HepG2 (cell line): Measurements from ENCODE around the gene JADE2. TPM values are rescaled to one million over a fixed set of nuclear protein-coding genes. Genes with fewer than 3 reads are reported as not detected.

ENCODE experiments used
- MEF2D ChIP-seq: sonication (generic); formaldehyde crosslinking; IDR thresholded peaks from 2 replicates; pipeline ENCODE4 v1.5.1; 2020; ENCODE audit warnings: mild to moderate bottlenecking, missing genetic modification reagents
- POGK ChIP-seq: sonication (generic); formaldehyde crosslinking; conservative IDR thresholded peaks from 2 replicates; pipeline ENCODE4 v1.8.0; 2022; ENCODE audit warnings: mild to moderate bottlenecking, moderate library complexity, missing genetic modification reagents
- RBAK ChIP-seq: sonication (generic); formaldehyde crosslinking; IDR thresholded peaks from 2 replicates; pipeline ENCODE4 v1.5.1; 2020; ENCODE audit warnings: mild to moderate bottlenecking, missing genetic modification reagents
- SALL1 ChIP-seq: sonication (generic); formaldehyde crosslinking; IDR thresholded peaks from 2 replicates; pipeline ENCODE4 v1.8.0; 2022; ENCODE audit warnings: mild to moderate bottlenecking, missing genetic modification reagents
- SRSF9 ChIP-seq: fragments of 200-400 bp; formaldehyde crosslinking; IDR thresholded peaks from 2 replicates; pipeline ENCODE4 v1.6.1; 2018; ENCODE audit warnings: borderline replicate concordance, mild to moderate bottlenecking, low read depth, low read length; ENCODE audit not compliant: insufficient read depth, poor library complexity, severe bottlenecking
- ZNF138 ChIP-seq: sonication (generic); formaldehyde crosslinking; IDR thresholded peaks from 2 replicates; pipeline ENCODE4 v1.5.0; 2020; ENCODE audit warnings: mild to moderate bottlenecking, low read depth, missing genetic modification reagents
- ZNF3 ChIP-seq: IDR thresholded peaks from 2 replicates; pipeline ENCODE4 v1.7.0; 2017; ENCODE audit warnings: inconsistent platforms
- ZNF326 ChIP-seq: sonication (generic); formaldehyde crosslinking; IDR thresholded peaks from 2 replicates; pipeline ENCODE4 v1.4.0; 2020; ENCODE audit warnings: missing genetic modification reagents, borderline replicate concordance
- ZNF331 ChIP-seq: sonication (generic); formaldehyde crosslinking; IDR thresholded peaks from 2 replicates; pipeline ENCODE4 v1.4.0; 2020; ENCODE audit warnings: missing genetic modification reagents
- ZNF761 ChIP-seq: sonication (generic); formaldehyde crosslinking; conservative IDR thresholded peaks from 2 replicates; pipeline ENCODE4 v1.4.0; 2020; ENCODE audit warnings: mild to moderate bottlenecking, missing genetic modification reagents
- ZSCAN12 ChIP-seq: sonication (generic); formaldehyde crosslinking; IDR thresholded peaks from 2 replicates; pipeline ENCODE4 v1.9.0; 2021; ENCODE audit warnings: mild to moderate bottlenecking, missing genetic modification reagents
- ZSCAN30 ChIP-seq: sonication (generic); formaldehyde crosslinking; IDR thresholded peaks from 2 replicates; pipeline ENCODE4 v1.5.0; 2020; ENCODE audit warnings: mild to moderate bottlenecking, missing genetic modification reagents
- ZSCAN9 ChIP-seq: IDR thresholded peaks from 2 replicates; pipeline ENCODE4 v1.6.1; 2016; ENCODE audit warnings: borderline replicate concordance
- polyA plus RNA-seq, 8 experiments: library from polyadenylated mRNA; depleted of rRNA in 3 of 8; stranded (reverse) in 7 of 8; unstranded in 1 of 8; fragments of >200 nt; fragmentation: Illumina TruSeq in 4 of 8; extraction: Trizol in 4 of 8; gene quantifications; 2 replicates each; pipeline versions ENCODE4 v1.2.1 to v1.2.3, GENCODE V29; 2011 to 2016; ENCODE audit warnings: low read depth in 4 of 8, missing spikeins in 1 of 8, mixed read lengths in 1 of 8; ENCODE audit not compliant: insufficient read depth in 1 of 8
- total RNA-seq, 5 experiments: library from RNA; depleted of rRNA; stranded (reverse); fragments of >200 nt; fragmentation: Illumina TruSeq; extraction: Trizol; gene quantifications; 2 replicates each; pipeline ENCODE4 v1.2.3, GENCODE V29; 2016; ENCODE audit warnings: low read depth in 1 of 5
- TF ChIP-seq, protein P1 (sequence below): sonication (generic); formaldehyde crosslinking; IDR thresholded peaks from 2 replicates; pipeline ENCODE4 v1.4.0; 2020; ENCODE audit warnings: missing genetic modification reagents, borderline replicate concordance
- TF ChIP-seq, protein P2 (sequence below): sonication (generic); formaldehyde crosslinking; IDR thresholded peaks from 2 replicates; pipeline ENCODE4 v1.4.0; 2020; ENCODE audit warnings: mild to moderate bottlenecking, missing genetic modification reagents
- TF ChIP-seq, protein P3 (sequence below): sonication (generic); formaldehyde crosslinking; IDR thresholded peaks from 2 replicates; pipeline ENCODE4 v1.9.0; 2022; ENCODE audit warnings: missing genetic modification reagents, mild to moderate bottlenecking, borderline replicate concordance

Gene JADE2
- total and polyA plus RNA-seq, 2 of the 13 experiments (the other 11 are each of a cell fraction or from before 2014, with no cell fraction given), result 7.5 to 15.1 TPM

- TF ChIP-seq SRSF9, result no peak
- no peak for TF ChIP-seq MEF2D (CRISPR knock-in tag)
- TF ChIP-seq POGK, result 0 out of 2 replicates have a peak, but pooled peaks have one; percentile 56
- TF ChIP-seq, protein P1, sequence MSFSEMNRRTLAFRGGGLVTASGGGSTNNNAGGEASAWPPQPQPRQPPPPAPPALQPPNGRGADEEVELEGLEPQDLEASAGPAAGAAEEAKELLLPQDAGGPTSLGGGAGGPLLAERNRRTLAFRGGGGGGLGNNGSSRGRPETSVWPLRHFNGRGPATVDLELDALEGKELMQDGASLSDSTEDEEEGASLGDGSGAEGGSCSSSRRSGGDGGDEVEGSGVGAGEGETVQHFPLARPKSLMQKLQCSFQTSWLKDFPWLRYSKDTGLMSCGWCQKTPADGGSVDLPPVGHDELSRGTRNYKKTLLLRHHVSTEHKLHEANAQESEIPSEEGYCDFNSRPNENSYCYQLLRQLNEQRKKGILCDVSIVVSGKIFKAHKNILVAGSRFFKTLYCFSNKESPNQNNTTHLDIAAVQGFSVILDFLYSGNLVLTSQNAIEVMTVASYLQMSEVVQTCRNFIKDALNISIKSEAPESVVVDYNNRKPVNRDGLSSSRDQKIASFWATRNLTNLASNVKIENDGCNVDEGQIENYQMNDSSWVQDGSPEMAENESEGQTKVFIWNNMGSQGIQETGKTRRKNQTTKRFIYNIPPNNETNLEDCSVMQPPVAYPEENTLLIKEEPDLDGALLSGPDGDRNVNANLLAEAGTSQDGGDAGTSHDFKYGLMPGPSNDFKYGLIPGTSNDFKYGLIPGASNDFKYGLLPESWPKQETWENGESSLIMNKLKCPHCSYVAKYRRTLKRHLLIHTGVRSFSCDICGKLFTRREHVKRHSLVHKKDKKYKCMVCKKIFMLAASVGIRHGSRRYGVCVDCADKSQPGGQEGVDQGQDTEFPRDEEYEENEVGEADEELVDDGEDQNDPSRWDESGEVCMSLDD (CRISPR knock-in tag), result no peak
- TF ChIP-seq ZNF138, result no peak
- TF ChIP-seq ZNF331, result no peak
- no peak for TF ChIP-seq ZNF3
- TF ChIP-seq ZNF761 (CRISPR knock-in tag), result no peak
- no peak for TF ChIP-seq ZSCAN30
- TF ChIP-seq, protein P2, sequence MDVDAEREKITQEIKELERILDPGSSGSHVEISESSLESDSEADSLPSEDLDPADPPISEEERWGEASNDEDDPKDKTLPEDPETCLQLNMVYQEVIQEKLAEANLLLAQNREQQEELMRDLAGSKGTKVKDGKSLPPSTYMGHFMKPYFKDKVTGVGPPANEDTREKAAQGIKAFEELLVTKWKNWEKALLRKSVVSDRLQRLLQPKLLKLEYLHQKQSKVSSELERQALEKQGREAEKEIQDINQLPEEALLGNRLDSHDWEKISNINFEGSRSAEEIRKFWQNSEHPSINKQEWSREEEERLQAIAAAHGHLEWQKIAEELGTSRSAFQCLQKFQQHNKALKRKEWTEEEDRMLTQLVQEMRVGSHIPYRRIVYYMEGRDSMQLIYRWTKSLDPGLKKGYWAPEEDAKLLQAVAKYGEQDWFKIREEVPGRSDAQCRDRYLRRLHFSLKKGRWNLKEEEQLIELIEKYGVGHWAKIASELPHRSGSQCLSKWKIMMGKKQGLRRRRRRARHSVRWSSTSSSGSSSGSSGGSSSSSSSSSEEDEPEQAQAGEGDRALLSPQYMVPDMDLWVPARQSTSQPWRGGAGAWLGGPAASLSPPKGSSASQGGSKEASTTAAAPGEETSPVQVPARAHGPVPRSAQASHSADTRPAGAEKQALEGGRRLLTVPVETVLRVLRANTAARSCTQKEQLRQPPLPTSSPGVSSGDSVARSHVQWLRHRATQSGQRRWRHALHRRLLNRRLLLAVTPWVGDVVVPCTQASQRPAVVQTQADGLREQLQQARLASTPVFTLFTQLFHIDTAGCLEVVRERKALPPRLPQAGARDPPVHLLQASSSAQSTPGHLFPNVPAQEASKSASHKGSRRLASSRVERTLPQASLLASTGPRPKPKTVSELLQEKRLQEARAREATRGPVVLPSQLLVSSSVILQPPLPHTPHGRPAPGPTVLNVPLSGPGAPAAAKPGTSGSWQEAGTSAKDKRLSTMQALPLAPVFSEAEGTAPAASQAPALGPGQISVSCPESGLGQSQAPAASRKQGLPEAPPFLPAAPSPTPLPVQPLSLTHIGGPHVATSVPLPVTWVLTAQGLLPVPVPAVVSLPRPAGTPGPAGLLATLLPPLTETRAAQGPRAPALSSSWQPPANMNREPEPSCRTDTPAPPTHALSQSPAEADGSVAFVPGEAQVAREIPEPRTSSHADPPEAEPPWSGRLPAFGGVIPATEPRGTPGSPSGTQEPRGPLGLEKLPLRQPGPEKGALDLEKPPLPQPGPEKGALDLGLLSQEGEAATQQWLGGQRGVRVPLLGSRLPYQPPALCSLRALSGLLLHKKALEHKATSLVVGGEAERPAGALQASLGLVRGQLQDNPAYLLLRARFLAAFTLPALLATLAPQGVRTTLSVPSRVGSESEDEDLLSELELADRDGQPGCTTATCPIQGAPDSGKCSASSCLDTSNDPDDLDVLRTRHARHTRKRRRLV (CRISPR knock-in tag), result no peak
- peak; percentile 58 for TF ChIP-seq SALL1 (CRISPR knock-in tag)
- TF ChIP-seq, protein P3, sequence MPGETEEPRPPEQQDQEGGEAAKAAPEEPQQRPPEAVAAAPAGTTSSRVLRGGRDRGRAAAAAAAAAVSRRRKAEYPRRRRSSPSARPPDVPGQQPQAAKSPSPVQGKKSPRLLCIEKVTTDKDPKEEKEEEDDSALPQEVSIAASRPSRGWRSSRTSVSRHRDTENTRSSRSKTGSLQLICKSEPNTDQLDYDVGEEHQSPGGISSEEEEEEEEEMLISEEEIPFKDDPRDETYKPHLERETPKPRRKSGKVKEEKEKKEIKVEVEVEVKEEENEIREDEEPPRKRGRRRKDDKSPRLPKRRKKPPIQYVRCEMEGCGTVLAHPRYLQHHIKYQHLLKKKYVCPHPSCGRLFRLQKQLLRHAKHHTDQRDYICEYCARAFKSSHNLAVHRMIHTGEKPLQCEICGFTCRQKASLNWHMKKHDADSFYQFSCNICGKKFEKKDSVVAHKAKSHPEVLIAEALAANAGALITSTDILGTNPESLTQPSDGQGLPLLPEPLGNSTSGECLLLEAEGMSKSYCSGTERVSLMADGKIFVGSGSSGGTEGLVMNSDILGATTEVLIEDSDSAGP (CRISPR knock-in tag), result no peak; the same call in 1 of the 2 replicates
- TF ChIP-seq ZSCAN9 (CRISPR knock-in tag), result peak; percentile 16; the same call in 1 of the 2 replicates
- no peak for TF ChIP-seq RBAK
- TF ChIP-seq ZNF326 (CRISPR knock-in tag), result no peak
- TF ChIP-seq ZSCAN12, result no peak
Measured at GRCh38 chr5:134511796-134512660, 13.4 kb upstream of the JADE2 start (continued).
